HEK293 (cell line): ENCODE data around the gene SCAMP3.

Source experiments
- CTCF ChIA-PET: fragments of 350-600 bp; formaldehyde crosslinking; extraction: SDS; loops from one replicate; lab custom pipeline; 2021; ENCODE audit warnings: antibody characterized with exemption; lab: Yijun Ruan, JAX
- POLR2A ChIA-PET: fragments of 300-600 bp; formaldehyde crosslinking; extraction: SDS; loops from one replicate; lab custom pipeline; 2020; ENCODE audit warnings: antibody characterized with exemption, inconsistent platforms; lab: Yijun Ruan, JAX
- H3K27ac ChIP-seq: fragments of 200-500 bp; sonication (Bioruptor generic); 2 replicates; pipeline ENCODE4 v1.5.1; 2014; ENCODE audit warnings: low read depth, low read length, control low read depth, inconsistent platforms; ENCODE audit errors: extremely low read depth
- H3K36me3 ChIP-seq, 2 experiments: fragments of 200-500 bp in 1 of 2; sonication (Bioruptor generic) in 1 of 2; 1 replicate in 1 of 2; 2 replicates in 1 of 2; pipeline ENCODE4 v1.5.1; 2014 to 2017; ENCODE audit warnings: inconsistent platforms in 2 of 2, low read length in 2 of 2; ENCODE audit not compliant: control insufficient read depth in 2 of 2, insufficient read depth in 1 of 2
- H3K4me1 ChIP-seq: fragments of 200-500 bp; sonication (Bioruptor generic); 2 replicates; pipeline ENCODE4 v1.5.1; 2014; ENCODE audit warnings: mild to moderate bottlenecking, low read length, inconsistent platforms; ENCODE audit not compliant: control insufficient read depth, insufficient read depth
- H3K4me3 ChIP-seq: 2 replicates; pipeline ENCODE4 v1.5.1; 2011; ENCODE audit warnings: low read depth, mild to moderate bottlenecking, control low read depth, low read length, moderate library complexity
- H3K9me3 ChIP-seq: fragments of 200-500 bp; sonication (Bioruptor generic); 2 replicates; pipeline ENCODE4 v1.5.1; 2014; ENCODE audit warnings: low read depth, low read length, inconsistent platforms; ENCODE audit not compliant: control insufficient read depth, insufficient read depth
- GLIS1 ChIP-seq: fragments of 450-650 bp; formaldehyde crosslinking; IDR thresholded peaks from 2 replicates; pipeline ENCODE4 v1.5.1; 2016; ENCODE audit warnings: missing biosample characterization, missing genetic modification characterization
- HOXD13 ChIP-seq: sonication (generic); formaldehyde crosslinking; IDR thresholded peaks from 2 replicates; pipeline ENCODE4 v1.8.0; 2022; ENCODE audit warnings: missing genetic modification reagents, borderline replicate concordance
- KLF7 ChIP-seq: fragments of 450-650 bp; formaldehyde crosslinking; IDR thresholded peaks from 2 replicates; pipeline ENCODE4 v1.5.1; 2016; ENCODE audit warnings: missing biosample characterization, missing genetic modification characterization, borderline replicate concordance
- MZF1 ChIP-seq: fragments of 450-650 bp; formaldehyde crosslinking; IDR thresholded peaks from 2 replicates; pipeline ENCODE4 v1.5.1; 2017; ENCODE audit warnings: missing biosample characterization, missing genetic modification characterization, borderline replicate concordance
- OSR2 ChIP-seq: fragments of 450-650 bp; formaldehyde crosslinking; IDR thresholded peaks from 2 replicates; pipeline ENCODE4 v1.5.1; 2016; ENCODE audit warnings: missing biosample characterization, missing genetic modification characterization
- PRDM1 ChIP-seq: fragments of 450-650 bp; formaldehyde crosslinking; IDR thresholded peaks from 2 replicates; pipeline ENCODE4; 2016; ENCODE audit warnings: missing biosample characterization, missing genetic modification characterization
- RBAK ChIP-seq: fragments of 450-650 bp; formaldehyde crosslinking; IDR thresholded peaks from 2 replicates; pipeline ENCODE4 v1.5.1; 2016; ENCODE audit warnings: missing biosample characterization, missing genetic modification characterization
- REPIN1 ChIP-seq: fragments of 450-650 bp; formaldehyde crosslinking; IDR thresholded peaks from 2 replicates; pipeline ENCODE4 v1.5.1; 2017; ENCODE audit warnings: missing biosample characterization, missing genetic modification characterization, low read depth
- TCF7L2 ChIP-seq: IDR thresholded peaks from 2 replicates; pipeline ENCODE4 v1.6.1; 2011; ENCODE audit warnings: low read depth, mild to moderate bottlenecking, inconsistent platforms, low read length, moderate library complexity, borderline replicate concordance
- ZIC2 ChIP-seq: fragments of 450-650 bp; formaldehyde crosslinking; IDR thresholded peaks from 2 replicates; pipeline ENCODE4 v1.5.1; 2016; ENCODE audit warnings: missing biosample characterization, missing genetic modification characterization
- ZNF10 ChIP-seq: fragments of 450-650 bp; formaldehyde crosslinking; IDR thresholded peaks from 2 replicates; pipeline ENCODE4 v1.5.1; 2017; ENCODE audit warnings: missing biosample characterization, missing genetic modification characterization
- ZNF112 ChIP-seq: fragments of 450-650 bp; formaldehyde crosslinking; IDR thresholded peaks from 2 replicates; pipeline ENCODE4 v1.5.0; 2017; ENCODE audit warnings: missing biosample characterization, missing genetic modification characterization
- ZNF146 ChIP-seq: fragments of 450-650 bp; formaldehyde crosslinking; IDR thresholded peaks from 2 replicates; pipeline ENCODE4 v1.5.1; 2016; ENCODE audit warnings: missing biosample characterization, missing genetic modification characterization
- ZNF19 ChIP-seq: fragments of 450-650 bp; formaldehyde crosslinking; IDR thresholded peaks from 2 replicates; pipeline ENCODE4; 2016; ENCODE audit warnings: missing biosample characterization, missing genetic modification characterization, low read depth
- ZNF24 ChIP-seq: fragments of 450-650 bp; formaldehyde crosslinking; IDR thresholded peaks from 2 replicates; pipeline ENCODE4 v1.5.1; 2016; ENCODE audit warnings: missing biosample characterization, missing genetic modification characterization
- ZNF292 ChIP-seq: fragments of 450-650 bp; formaldehyde crosslinking; IDR thresholded peaks from 2 replicates; pipeline ENCODE4 v1.5.1; 2016; ENCODE audit warnings: low read depth, missing biosample characterization, missing genetic modification characterization, borderline replicate concordance
- ZNF341 ChIP-seq: fragments of 450-650 bp; formaldehyde crosslinking; IDR thresholded peaks from 2 replicates; pipeline ENCODE4; 2016; ENCODE audit warnings: low read depth, missing biosample characterization, missing genetic modification characterization
- ZNF391 ChIP-seq: fragments of 450-650 bp; formaldehyde crosslinking; IDR thresholded peaks from 2 replicates; pipeline ENCODE4 v1.5.1; 2016; ENCODE audit warnings: low read depth, missing biosample characterization, missing genetic modification characterization, borderline replicate concordance
- ZNF394 ChIP-seq: fragments of 450-650 bp; formaldehyde crosslinking; IDR thresholded peaks from 2 replicates; pipeline ENCODE4 v1.5.1; 2016; ENCODE audit warnings: missing biosample characterization, missing genetic modification characterization, mild to moderate bottlenecking, moderate library complexity, borderline replicate concordance
- ZNF423 ChIP-seq: fragments of 450-650 bp; formaldehyde crosslinking; IDR thresholded peaks from 2 replicates; pipeline ENCODE4 v1.5.1; 2016; ENCODE audit warnings: missing biosample characterization, missing genetic modification characterization
- ZNF433 ChIP-seq: fragments of 450-650 bp; formaldehyde crosslinking; IDR thresholded peaks from 2 replicates; pipeline ENCODE4 v1.5.1; 2016; ENCODE audit warnings: missing biosample characterization, missing genetic modification characterization, low read depth
- ZNF473 ChIP-seq: fragments of 450-650 bp; formaldehyde crosslinking; IDR thresholded peaks from 2 replicates; pipeline ENCODE4 v1.5.1; 2017; ENCODE audit warnings: missing biosample characterization, missing genetic modification characterization
- ZNF830 ChIP-seq: fragments of 450-650 bp; IDR thresholded peaks from 2 replicates; pipeline ENCODE4 v1.5.0; 2018; ENCODE audit warnings: missing biosample characterization, missing genetic modification characterization, low read depth, mild to moderate bottlenecking, moderate library complexity
- ZSCAN30 ChIP-seq: fragments of 450-650 bp; IDR thresholded peaks from 2 replicates; pipeline ENCODE4 v1.5.1; 2018; ENCODE audit warnings: missing biosample characterization, mild to moderate bottlenecking, missing genetic modification characterization, moderate library complexity
- TF ChIP-seq, protein P1 (sequence below): fragments of 450-650 bp; formaldehyde crosslinking; IDR thresholded peaks from 2 replicates; pipeline ENCODE4 v1.5.1; 2016; ENCODE audit warnings: missing biosample characterization, missing genetic modification characterization, low read depth
- TF ChIP-seq, protein P2 (sequence below): fragments of 450-650 bp; formaldehyde crosslinking; IDR thresholded peaks from 2 replicates; pipeline ENCODE4 v1.5.1; 2016; ENCODE audit warnings: missing biosample characterization, missing genetic modification characterization
- TF ChIP-seq, protein P3 (sequence below): fragments of 450-650 bp; formaldehyde crosslinking; IDR thresholded peaks from 2 replicates; pipeline ENCODE4 v1.5.1; 2016; ENCODE audit warnings: missing biosample characterization, missing genetic modification characterization
- TF ChIP-seq, protein P4 (sequence below): fragments of 450-650 bp; formaldehyde crosslinking; IDR thresholded peaks from 2 replicates; pipeline ENCODE4 v1.5.1; 2016; ENCODE audit warnings: missing biosample characterization, missing genetic modification characterization
- TF ChIP-seq, protein P5 (sequence below): fragments of 450-650 bp; formaldehyde crosslinking; IDR thresholded peaks from 2 replicates; pipeline ENCODE4 v1.5.1; 2016; ENCODE audit warnings: missing biosample characterization, missing genetic modification characterization

SCAMP3 gene

DNA sequence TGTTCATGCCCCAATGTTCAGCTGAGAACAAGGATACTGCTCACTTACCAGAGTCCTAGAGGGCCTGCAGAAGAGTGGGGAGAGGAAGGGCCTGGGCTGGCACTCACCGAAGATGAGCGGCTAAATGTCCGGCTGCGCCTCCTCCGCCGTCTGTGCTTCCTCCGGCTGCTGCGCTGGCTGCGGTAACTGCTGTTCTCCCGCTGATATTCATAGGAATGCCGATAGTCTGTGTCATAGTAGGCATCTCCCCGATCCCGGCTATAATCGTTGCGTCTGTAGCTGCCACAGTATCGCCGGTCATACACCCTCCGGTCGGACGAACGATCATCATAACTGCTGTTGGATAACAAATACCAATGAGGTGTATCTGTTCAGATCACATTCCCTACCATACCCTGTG is 7.2 kb upstream of the SCAMP3 start:
- no peak overlapping the region for H3K4me3 ChIP-seq
- no peak for TF ChIP-seq TCF7L2
- TF ChIP-seq, protein P1, sequence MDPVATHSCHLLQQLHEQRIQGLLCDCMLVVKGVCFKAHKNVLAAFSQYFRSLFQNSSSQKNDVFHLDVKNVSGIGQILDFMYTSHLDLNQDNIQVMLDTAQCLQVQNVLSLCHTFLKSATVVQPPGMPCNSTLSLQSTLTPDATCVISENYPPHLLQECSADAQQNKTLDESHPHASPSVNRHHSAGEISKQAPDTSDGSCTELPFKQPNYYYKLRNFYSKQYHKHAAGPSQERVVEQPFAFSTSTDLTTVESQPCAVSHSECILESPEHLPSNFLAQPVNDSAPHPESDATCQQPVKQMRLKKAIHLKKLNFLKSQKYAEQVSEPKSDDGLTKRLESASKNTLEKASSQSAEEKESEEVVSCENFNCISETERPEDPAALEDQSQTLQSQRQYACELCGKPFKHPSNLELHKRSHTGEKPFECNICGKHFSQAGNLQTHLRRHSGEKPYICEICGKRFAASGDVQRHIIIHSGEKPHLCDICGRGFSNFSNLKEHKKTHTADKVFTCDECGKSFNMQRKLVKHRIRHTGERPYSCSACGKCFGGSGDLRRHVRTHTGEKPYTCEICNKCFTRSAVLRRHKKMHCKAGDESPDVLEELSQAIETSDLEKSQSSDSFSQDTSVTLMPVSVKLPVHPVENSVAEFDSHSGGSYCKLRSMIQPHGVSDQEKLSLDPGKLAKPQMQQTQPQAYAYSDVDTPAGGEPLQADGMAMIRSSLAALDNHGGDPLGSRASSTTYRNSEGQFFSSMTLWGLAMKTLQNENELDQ, result no peak
- TF ChIP-seq, protein P2, sequence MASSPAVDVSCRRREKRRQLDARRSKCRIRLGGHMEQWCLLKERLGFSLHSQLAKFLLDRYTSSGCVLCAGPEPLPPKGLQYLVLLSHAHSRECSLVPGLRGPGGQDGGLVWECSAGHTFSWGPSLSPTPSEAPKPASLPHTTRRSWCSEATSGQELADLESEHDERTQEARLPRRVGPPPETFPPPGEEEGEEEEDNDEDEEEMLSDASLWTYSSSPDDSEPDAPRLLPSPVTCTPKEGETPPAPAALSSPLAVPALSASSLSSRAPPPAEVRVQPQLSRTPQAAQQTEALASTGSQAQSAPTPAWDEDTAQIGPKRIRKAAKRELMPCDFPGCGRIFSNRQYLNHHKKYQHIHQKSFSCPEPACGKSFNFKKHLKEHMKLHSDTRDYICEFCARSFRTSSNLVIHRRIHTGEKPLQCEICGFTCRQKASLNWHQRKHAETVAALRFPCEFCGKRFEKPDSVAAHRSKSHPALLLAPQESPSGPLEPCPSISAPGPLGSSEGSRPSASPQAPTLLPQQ, result no peak
- TF ChIP-seq ZNF423, result no peak
- TF ChIP-seq ZNF112 (tag by site-specific recombination), result no peak
- no peak for TF ChIP-seq ZNF19 (tag by site-specific recombination)
- no peak for TF ChIP-seq ZSCAN30 (tag by site-specific recombination)
- TF ChIP-seq, protein P3, sequence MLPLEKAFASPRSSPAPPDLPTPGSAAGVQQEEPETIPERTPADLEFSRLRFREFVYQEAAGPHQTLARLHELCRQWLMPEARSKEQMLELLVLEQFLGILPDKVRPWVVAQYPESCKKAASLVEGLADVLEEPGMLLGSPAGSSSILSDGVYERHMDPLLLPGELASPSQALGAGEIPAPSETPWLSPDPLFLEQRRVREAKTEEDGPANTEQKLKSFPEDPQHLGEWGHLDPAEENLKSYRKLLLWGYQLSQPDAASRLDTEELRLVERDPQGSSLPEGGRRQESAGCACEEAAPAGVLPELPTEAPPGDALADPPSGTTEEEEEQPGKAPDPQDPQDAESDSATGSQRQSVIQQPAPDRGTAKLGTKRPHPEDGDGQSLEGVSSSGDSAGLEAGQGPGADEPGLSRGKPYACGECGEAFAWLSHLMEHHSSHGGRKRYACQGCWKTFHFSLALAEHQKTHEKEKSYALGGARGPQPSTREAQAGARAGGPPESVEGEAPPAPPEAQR (tag by site-specific recombination), result no peak
- TF ChIP-seq ZIC2 (tag by site-specific recombination), result no peak
- TF ChIP-seq, protein P4, sequence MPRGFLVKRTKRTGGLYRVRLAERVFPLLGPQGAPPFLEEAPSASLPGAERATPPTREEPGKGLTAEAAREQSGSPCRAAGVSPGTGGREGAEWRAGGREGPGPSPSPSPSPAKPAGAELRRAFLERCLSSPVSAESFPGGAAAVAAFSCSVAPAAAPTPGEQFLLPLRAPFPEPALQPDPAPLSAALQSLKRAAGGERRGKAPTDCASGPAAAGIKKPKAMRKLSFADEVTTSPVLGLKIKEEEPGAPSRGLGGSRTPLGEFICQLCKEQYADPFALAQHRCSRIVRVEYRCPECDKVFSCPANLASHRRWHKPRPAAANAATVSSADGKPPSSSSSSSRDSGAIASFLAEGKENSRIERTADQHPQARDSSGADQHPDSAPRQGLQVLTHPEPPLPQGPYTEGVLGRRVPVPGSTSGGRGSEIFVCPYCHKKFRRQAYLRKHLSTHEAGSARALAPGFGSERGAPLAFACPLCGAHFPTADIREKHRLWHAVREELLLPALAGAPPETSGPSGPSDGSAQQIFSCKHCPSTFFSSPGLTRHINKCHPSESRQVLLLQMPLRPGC (tag by site-specific recombination), result no peak
- TF ChIP-seq ZNF146 (tag by site-specific recombination), result no peak
- no peak for TF ChIP-seq GLIS1 (tag by site-specific recombination)
- TF ChIP-seq PRDM1 (tag by site-specific recombination), result no peak
- TF ChIP-seq REPIN1 (tag by site-specific recombination), result no peak
- no peak for TF ChIP-seq ZNF24 (tag by site-specific recombination)
- no peak for TF ChIP-seq OSR2 (tag by site-specific recombination)
- no peak for TF ChIP-seq RBAK (tag by site-specific recombination)
- TF ChIP-seq ZNF394 (tag by site-specific recombination), result no peak
- no peak for TF ChIP-seq ZNF292
- CTCF ChIA-PET, result interaction anchor here (1.5 kb wide), 1 partner anchor 19 kb away, joined by 5 read pairs; no protein-coding TSS in a partner anchor
- H3K27ac ChIP-seq, result no peak overlapping the region
- POLR2A ChIA-PET, result no interaction called here
- no peaks in the 10 kb centered on the region for H3K9me3 ChIP-seq
- H3K4me1 ChIP-seq, result no peaks in the 10 kb centered on the region
- peaks cover 32 to 78% of the 10 kb centered on the region in 2 experiments for H3K36me3 ChIP-seq

DNA sequence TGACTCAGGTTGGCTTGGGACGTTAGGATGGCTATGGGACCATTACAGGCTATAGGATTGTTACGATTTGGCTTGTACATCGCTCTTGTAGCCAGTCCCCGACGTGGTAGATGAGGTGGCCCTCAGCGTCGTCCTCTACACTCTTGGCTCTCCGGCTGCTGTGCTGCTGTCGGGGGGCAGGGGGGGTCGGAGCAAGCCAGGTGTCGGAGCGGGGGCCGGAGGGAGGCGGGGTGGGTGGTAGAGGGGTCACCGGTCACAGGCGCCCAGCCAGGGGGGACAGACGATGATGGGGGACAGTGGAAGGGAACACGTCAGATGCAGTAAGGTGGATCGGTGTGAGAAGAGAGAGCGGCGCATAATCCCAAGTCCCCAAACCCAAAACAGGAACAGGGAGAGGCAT is 6.5 kb upstream of the SCAMP3 start:
- Histone ChIP-seq H3K4me1 (no peaks in the 10 kb centered on the region), H3K27ac (no peak overlapping the region), H3K4me3 (no peak overlapping the region), H3K9me3 (no peaks in the 10 kb centered on the region), H3K36me3 (peaks cover 36 to 85% of the 10 kb centered on the region in 2 experiments)
- ChIA-PET POLR2A (interaction anchor here (0.7 kb wide), 1 partner anchor 8 kb away, joined by 3 read pairs; the partner anchor contains the start of gene HCN3), CTCF (interaction anchor here (1.5 kb wide), 1 partner anchor 18 kb away, joined by 5 read pairs; no protein-coding TSS in a partner anchor)
- TF ChIP-seq ZNF341, result no peak
- no peak for TF ChIP-seq KLF7 (tag by site-specific recombination)
- no peak for TF ChIP-seq ZNF473 (tag by site-specific recombination)
- no peak for TF ChIP-seq HOXD13 (CRISPR knock-in tag)
- TF ChIP-seq ZNF433 (tag by site-specific recombination), result no peak
- TF ChIP-seq, protein P5, sequence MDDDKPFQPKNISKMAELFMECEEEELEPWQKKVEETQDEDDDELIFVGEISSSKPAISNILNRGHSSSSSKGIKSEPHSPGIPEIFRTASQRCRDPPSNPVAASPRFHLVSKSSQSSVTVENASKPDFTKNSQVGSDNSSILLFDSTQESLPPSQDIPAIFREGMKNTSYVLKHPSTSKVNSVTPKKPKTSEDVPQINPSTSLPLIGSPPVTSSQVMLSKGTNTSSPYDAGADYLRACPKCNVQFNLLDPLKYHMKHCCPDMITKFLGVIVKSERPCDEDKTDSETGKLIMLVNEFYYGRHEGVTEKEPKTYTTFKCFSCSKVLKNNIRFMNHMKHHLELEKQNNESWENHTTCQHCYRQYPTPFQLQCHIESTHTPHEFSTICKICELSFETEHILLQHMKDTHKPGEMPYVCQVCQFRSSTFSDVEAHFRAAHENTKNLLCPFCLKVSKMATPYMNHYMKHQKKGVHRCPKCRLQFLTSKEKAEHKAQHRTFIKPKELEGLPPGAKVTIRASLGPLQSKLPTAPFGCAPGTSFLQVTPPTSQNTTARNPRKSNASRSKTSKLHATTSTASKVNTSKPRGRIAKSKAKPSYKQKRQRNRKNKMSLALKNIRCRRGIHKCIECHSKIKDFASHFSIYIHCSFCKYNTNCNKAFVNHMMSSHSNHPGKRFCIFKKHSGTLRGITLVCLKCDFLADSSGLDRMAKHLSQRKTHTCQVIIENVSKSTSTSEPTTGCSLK (tag by site-specific recombination), result no peak
- no peak for TF ChIP-seq ZNF391 (tag by site-specific recombination)
- TF ChIP-seq MZF1 (tag by site-specific recombination), result no peak
- no peak for TF ChIP-seq ZNF10 (tag by site-specific recombination)
- TF ChIP-seq ZNF830, result no peak
